ENCODE results near the gene RAP1GDS1. TPM values are rescaled to one million over a fixed set of nuclear protein-coding genes. Genes with fewer than 3 reads are reported as not detected.
"Not testable (repeated sequence)": the region's sequence is repeated elsewhere in the genome, so short reads cannot be mapped to it uniquely, and the experiment has no call there.

Gene RAP1GDS1
- total and polyA plus RNA-seq, 2 of the 13 experiments (the other 11 are each of a cell fraction or from before 2014, with no cell fraction given) = 19.3 to 42.5 TPM

- H3K27ac ChIP-seq (ENCODE audit: extremely low read length, insufficient read depth, low read length); intact Hi-C loops (cut with micrococcal nuclease; ENCODE audit: unreplicated experiment); CTCF ChIA-PET (ENCODE audit: low intra/inter-chr PET ratio, low total read pairs); ATAC-seq; BruUV-seq (replicated peaks); H3K36me3 ChIP-seq (replicated peaks in 1 of 2; ENCODE audit: control insufficient read depth in 1 of 2, insufficient read depth in 2 of 2, low read length in 2 of 2); POLR2A ChIA-PET; FAIRE-seq; H3K4me2 ChIP-seq (ENCODE audit: low read depth, low read length); DNase-seq (ENCODE audit: low spot score); H3K79me2 ChIP-seq (ENCODE audit: insufficient read depth, low read length); in situ Hi-C loops (cut with HindIII; ENCODE audit: extremely low pct_ligation_motif_present, low pct_unique_long_range_greater_than_20kb); H3K27me3 ChIP-seq (ENCODE audit: control insufficient read depth in 1 of 2, insufficient read depth in 2 of 2, low read length in 2 of 2); H3K9ac ChIP-seq (ENCODE audit: insufficient read depth, low read depth, low read length); H2AFZ ChIP-seq (ENCODE audit: low read length); H4K20me1 ChIP-seq (ENCODE audit: insufficient read depth, low read length); H3K4me3 ChIP-seq (replicated peaks in 1 of 3; ENCODE audit: insufficient read depth in 1 of 3, low read depth in 2 of 3, low read length in 3 of 3); H3K4me1 ChIP-seq (ENCODE audit: insufficient read depth, low read length): not testable (repeated sequence)
- peaks cover 14% of the 10 kb centered on the region; the same call in 1 of the 2 replicates for H3K9me3 ChIP-seq (ENCODE audit: low read length)
- WGBS (ENCODE audit: low lambda C conversion rate) = over 99% methylated on average over 3 of the region's 3 CpGs
- TF ChIP-seq ZNF431 (CRISPR knock-in tag; IDR thresholded peaks at IDR 0.05; ENCODE audit: borderline replicate concordance, low read depth) = peak; percentile 94
Observed at GRCh38 chr4:98368000-98368399, 106.8 kb downstream of the RAP1GDS1 start.

GRCh38 chr4:98369322-98369721 lies 108.1 kb downstream of the RAP1GDS1 start:
- intact Hi-C loops (cut with micrococcal nuclease; ENCODE audit: unreplicated experiment) (no loop called here), in situ Hi-C loops (cut with HindIII; ENCODE audit: extremely low pct_ligation_motif_present, low pct_unique_long_range_greater_than_20kb) (no loop called here)
- H3K9ac ChIP-seq (ENCODE audit: insufficient read depth, low read depth, low read length) = no peak overlapping the region
- POLR2A ChIA-PET = no interaction called here
- H3K79me2 ChIP-seq (ENCODE audit: insufficient read depth, low read length) = no peaks in the 10 kb centered on the region
- peaks cover 14% of the 10 kb centered on the region; the same call in 1 of the 2 replicates for H3K9me3 ChIP-seq (ENCODE audit: low read length)
- H3K36me3 ChIP-seq (replicated peaks in 1 of 2; ENCODE audit: control insufficient read depth in 1 of 2, insufficient read depth in 2 of 2, low read length in 2 of 2) = peaks cover 0 to 5% of the 10 kb centered on the region in 2 experiments; a peak in 2 of 5 replicates
- no peak overlapping the region for H3K4me2 ChIP-seq (ENCODE audit: low read depth, low read length)
- CTCF ChIA-PET (ENCODE audit: low intra/inter-chr PET ratio, low total read pairs) = no interaction called here
- FAIRE-seq = no peak
- ATAC-seq = no peak
- TF ChIP-seq NFE2L1 (CRISPR knock-in tag; IDR thresholded peaks at IDR 0.05; ENCODE audit: borderline replicate concordance) (no peak), ZNF557 (CRISPR knock-in tag; IDR thresholded peaks at IDR 0.05) (no peak), ZNF225 (CRISPR knock-in tag; IDR thresholded peaks at IDR 0.05) (no peak), ZFAT (CRISPR knock-in tag; conservative IDR thresholded peaks at IDR 0.05) (no peak), ELF1 (CRISPR knock-in tag; IDR thresholded peaks at IDR 0.05) (no peak), ZNF24 (IDR thresholded peaks at IDR 0.05) (no peak), THAP8 (CRISPR knock-in tag; IDR thresholded peaks at IDR 0.05; ENCODE audit: borderline replicate concordance) (no peak)
- H4K20me1 ChIP-seq (ENCODE audit: insufficient read depth, low read length) = no peaks in the 10 kb centered on the region
- no peak overlapping the region for H3K4me3 ChIP-seq (replicated peaks in 1 of 3; ENCODE audit: insufficient read depth in 1 of 3, low read depth in 2 of 3, low read length in 3 of 3)
- H3K27me3 ChIP-seq (ENCODE audit: control insufficient read depth in 1 of 2, insufficient read depth in 2 of 2, low read length in 2 of 2) = no peaks in the 10 kb centered on the region
- over 99% methylated on average over 3 of the region's 3 CpGs for WGBS (ENCODE audit: low lambda C conversion rate)
- H3K27ac ChIP-seq (ENCODE audit: extremely low read length, insufficient read depth, low read length) = no peak overlapping the region
- no peak overlapping the region for H2AFZ ChIP-seq (ENCODE audit: low read length)
- H3K4me1 ChIP-seq (ENCODE audit: insufficient read depth, low read length) = no peaks in the 10 kb centered on the region
- BruUV-seq (replicated peaks) = no TSS peak
- DNase-seq (ENCODE audit: low spot score) = no peak

Measured in HepG2 (cell line).